GM19397 (cell line): Measurements from ENCODE around the gene ZDHHC21.

Experiments
- ATAC-seq: cut with Tn5 transposase; IDR thresholded peaks from one replicate; pipeline ENCODE4 v1.9.1; 2021; ENCODE audit warnings: mild to moderate bottlenecking, moderate library complexity; ENCODE audit not compliant: unreplicated experiment

Gene ZDHHC21, protein sequence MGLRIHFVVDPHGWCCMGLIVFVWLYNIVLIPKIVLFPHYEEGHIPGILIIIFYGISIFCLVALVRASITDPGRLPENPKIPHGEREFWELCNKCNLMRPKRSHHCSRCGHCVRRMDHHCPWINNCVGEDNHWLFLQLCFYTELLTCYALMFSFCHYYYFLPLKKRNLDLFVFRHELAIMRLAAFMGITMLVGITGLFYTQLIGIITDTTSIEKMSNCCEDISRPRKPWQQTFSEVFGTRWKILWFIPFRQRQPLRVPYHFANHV

DNA sequence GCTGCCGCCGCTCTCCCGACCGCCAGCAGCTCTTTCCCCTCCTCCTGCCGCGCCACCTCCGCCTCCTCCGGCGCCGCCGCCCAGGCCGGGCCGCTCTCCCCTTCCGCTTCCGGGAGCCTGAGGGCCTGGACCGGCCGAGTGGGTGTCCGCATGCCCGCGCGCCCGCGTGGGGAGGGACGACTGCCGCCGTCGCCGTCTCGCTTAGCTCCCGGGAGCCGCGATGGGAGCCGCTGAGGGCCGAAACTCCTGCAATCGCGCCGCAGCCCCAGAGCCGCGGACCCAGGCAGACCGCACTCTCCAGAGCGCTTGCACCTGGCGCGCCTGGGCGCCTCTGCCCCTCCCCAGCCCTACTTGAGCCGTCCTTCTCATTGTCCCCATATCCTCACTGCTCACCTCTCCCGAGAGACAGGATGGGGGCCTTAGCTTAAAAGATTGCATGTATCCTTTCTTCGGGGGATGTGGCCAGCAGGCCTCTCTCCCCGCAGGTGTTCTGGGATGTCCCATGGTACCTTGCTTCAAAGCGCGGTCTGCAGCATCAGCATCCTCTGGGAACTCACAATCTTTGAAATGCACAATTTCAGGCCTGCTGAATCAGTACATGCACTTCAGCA, at the start of gene ZDHHC21:
Gene ZDHHC21, minus strand, starts transcription at position 182 of the 611 bp plus-strand sequence. CDS start 19,092 bp downstream, outside the sequence.
- peak; percentile 90 for ATAC-seq

DNA sequence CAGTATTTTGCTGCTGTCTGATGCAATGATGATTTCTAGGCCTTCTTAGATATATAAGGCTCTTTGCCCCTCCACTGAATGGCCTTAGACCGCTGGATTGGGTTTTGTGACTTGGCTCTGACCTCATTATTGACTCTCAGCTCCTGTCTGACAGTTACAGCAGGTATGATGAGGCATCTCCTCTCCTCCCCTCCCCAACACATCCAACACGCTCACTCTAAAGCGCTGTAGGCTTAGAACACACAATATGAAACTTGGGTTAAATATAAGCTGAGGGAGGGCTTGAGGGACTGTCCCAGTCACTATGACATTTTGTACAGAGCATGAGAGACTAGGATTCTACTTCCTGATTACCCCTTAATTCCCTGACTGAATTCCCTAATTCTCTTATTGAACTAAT, 48.1 kb upstream of the ZDHHC21 start:
- peak; percentile 68 for ATAC-seq

DNA sequence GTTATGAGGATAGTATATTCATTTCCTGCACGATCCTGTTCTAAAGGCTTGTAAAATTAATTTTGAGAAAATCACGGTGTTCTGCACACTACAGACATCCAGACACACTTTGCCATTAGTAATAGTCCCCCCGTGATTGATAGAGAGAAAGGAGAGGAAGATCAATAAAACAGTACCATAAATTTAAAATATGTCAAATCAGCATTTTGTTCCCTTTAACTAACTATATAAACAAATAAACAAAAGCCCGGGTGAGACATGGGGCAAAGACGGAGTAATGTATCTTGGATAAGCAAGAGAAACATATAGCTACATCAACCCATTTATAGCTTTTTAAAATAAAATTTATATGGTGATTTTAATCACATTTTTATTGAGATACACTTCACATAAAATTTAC, 39.9 kb upstream of the ZDHHC21 start:
- no peak for ATAC-seq

DNA sequence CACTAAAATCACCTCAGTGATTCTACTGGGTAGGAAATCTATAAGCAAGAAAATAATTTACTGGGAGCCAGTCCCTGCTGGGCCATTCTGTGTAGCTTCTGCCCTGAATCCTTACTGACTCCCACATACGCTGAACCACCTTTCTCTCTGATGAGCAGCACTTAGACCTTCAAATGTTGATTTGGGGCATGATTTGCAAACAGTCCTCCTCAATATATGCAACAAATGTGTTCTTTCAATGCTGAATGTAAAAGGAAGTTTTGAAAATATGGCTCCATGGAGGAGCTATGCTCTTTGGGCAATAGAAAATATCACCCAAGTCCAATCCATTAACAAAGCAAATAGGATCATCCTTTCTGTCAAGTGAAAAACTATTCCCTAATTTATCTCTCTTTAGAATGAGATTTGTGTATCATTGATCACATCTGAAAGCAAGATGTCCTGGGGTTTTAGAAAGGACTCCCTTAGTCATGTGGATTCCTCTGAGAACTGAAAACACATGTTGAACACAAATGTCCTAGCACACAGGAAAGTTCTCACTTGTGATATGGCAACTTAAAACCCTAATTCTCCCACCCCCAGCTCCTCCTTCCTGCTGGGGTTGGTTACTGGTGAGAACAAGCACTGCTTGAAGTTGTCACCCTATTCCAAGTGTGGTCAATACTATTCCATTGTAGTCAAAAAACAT, 38.2 kb upstream of the ZDHHC21 start:
- no peak for ATAC-seq

DNA sequence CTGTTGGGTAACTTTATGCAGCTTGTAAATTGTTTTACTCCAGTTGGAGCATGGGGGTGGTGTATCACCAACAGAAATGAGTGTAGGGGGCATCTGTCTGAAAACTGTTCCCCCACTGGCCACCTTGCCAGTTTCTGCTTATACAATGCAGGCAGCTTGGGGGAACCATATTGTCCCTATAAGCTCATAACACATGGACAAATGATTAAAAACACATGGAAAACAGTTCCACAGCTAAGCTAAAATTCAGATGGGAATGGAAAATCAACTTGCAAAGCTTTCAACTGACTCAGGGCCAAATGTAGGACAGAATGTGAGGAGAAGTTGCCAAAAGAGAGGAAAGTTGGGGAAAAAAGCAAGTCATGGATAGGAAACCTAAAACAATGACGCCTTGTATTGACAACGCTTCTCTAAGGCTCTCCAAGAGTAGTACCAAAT, 37.2 kb upstream of the ZDHHC21 start:
- ATAC-seq = no peak

DNA sequence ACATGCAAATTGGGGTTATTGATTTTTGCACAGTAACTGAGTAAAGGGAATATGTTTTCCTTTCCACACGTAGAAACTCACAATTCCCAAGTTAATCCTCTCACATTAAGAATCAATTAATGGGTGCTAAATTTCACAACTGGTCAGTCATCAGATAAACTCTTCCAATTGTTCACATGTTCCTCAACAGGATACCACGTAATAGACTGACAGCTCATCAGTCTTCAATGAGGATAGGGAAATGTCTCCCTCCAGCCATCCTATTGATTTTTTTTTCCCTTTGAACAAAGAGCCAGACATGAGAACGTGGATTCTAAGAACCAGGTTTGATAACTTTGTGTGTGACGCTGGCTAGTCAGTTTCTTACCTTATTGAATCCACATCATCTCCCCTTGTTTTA, 30.1 kb upstream of the ZDHHC21 start:
- no peak for ATAC-seq

DNA sequence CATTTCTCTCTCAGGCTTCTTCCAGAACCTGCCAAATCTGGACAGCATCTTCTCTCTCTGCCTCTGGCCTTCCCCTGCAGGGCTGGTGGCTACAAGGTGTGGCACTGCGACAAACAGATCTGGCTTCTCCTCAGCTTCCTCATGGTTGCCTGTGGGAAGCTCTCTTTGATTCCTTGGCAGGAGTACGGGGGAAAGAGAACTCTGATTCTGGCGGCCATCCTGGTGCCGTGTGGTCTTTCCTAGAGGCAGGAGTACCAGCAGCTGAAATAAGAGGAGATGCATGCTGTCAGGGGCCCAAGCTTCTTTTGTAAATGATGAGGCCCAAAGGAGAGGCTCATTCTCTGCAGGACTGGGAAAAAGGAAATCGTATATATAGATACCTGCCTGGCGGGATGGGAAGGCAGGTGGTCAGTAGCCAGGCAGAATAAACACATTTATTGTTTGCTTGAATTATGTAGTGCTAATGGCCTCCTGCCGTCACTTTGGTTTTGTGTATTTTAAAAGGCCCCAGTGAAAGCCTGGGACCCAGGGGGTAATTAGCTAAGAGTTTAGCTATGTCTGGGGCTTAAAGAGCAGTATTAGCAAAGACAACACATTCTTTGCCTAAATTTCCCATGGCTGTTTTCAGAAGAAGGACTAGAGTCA, 29.3 kb upstream of the ZDHHC21 start, which contains the start of gene CER1:
Gene CER1, minus strand, starts transcription at position 343 of the 645 bp plus-strand sequence. Its CDS starts 61 bp downstream, at position 282.
- no peak for ATAC-seq

DNA sequence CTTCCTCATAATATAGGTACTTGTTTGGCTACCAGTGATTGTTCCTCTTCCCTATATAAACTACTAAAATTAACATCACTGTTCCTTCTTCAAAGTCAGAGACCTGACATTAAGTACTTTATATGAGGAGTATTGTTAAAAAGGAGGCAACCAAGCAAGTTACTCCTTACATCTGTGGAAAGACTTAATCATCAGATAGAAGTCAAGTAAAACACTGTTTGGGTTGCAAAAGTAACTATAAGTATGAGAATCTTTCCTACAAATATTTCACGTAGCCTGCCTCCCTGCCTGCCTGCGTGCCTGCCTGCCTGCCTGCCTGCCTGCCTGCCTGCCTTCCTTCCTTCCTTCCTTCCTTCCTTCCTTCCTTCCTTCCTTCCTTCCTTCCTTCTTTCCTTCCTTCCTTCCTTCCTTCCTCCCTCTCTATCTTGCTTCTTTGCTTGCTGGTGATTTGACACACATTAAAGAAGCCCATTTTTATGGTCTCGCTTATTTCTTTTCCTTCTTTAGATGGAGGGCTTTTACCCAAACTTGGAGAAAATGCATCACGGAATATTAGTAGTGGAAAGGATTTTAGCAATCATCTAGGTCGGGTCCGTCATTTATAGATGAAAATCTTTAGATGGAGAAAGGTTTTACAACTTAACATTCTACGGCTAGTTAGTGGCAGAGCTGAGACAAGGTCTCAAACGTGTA, 26.1 kb upstream of the ZDHHC21 start:
- ATAC-seq = no peak

DNA sequence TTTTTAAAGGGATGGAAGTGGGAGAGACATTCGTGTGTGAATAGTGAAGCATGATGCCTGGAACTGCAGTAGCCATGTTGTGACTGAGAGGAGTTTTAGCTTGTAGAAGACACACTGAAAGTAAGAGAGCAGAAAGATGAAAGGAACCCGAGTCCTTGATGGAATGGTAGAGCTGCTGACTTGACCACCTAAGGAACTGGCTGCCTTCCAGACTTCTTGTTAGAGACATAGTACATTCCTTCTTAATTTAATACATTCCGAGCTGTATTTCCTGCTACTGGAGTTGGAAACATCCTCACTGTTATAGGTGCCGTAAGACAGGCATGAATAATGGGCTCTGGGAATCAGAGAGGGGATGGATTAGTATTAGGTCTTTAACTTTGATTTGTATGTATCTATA, 21.9 kb upstream of the ZDHHC21 start:
- no peak for ATAC-seq

DNA sequence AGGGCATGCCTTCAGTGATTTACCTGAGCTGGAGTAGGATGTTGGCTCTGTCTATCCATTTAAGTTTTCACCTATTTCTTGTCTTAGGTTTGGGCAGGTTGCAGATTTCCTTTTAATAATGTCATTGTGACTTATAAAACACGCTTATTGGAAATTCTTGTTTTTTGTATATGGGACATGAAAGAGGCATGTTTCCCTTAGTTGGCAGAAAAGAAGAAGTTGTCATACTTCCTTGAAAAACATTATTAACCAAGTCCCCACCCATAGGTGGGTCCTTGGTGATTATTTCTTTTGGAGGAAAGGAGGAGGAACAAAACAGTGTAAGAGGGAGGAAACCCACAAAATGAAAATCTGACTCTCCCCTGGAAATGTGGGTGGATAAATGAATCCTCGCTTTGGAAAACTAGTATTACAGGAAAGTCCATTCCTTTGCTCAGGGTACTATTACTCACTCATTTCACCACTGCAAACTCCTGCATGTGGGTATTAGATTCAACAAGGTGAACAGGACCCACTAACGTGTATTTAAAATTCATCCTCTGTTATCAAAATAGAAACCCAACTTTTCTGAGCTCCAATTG, 20.0 kb upstream of the ZDHHC21 start:
- ATAC-seq = no peak

DNA sequence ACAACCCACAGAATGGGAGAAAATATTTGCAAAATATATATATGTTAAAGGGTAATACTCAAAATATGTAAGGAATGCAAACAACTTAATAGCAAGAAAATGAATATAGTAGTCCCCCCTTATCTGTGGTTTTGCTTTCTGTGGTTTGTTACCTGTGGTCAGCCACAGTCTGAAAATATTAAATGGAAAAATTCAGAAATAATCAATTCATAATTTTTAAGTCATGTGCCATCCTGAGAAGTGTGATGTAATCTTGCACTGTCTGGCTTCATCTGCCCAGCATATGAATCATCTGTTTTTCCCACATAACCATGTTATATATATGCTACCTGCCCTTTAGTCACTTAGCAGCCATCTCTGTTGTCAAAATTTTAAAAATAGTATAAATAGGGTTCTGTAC, 17.6 kb upstream of the ZDHHC21 start:
- no peak for ATAC-seq

DNA sequence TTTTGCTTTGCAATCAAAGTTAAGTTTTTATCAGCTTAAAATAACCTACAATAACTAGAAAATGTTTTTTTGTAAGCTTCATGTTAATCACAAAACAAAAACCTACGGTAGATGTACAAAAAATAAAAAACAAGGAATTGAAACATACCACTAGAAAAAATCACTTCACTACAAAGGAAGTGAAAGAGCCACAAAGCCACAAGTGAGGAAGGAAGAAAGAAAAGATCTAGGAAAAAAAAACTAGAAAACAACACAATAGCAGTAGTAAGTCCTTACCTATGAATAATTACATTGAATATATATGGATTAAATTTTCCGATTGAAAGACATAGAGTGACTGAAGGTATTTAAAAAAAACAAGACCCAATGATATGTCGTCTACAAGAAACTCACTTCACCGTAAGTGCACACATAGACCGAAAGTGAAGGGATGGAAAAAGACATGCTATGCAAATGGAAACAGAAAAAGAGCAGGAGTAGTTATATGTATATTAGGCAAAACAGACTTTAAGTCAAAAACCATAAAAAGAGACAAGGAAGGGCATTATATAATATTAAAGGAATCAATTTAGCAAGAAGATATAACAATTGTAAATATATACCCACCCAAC, 13.4 kb upstream of the ZDHHC21 start:
- ATAC-seq = no peak

DNA sequence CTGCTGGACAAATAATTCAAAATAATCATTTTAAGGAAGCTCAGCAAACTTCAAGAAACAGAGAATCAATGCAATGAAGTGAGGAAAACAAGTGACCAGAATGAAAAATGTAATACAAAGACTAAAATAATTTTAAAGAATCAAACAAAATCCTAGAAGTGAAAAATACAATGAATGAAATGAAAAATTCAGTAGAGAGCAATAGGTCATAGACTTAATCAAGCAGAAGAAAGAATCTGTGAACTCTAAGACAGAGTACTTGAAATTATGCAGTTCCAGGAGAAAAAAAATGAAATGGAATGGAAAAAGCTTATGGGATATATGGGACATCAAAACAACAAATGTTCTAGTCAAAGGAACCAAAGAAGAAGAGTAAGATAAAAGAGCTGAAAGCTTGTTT, 11.8 kb upstream of the ZDHHC21 start:
- ATAC-seq = no peak

DNA sequence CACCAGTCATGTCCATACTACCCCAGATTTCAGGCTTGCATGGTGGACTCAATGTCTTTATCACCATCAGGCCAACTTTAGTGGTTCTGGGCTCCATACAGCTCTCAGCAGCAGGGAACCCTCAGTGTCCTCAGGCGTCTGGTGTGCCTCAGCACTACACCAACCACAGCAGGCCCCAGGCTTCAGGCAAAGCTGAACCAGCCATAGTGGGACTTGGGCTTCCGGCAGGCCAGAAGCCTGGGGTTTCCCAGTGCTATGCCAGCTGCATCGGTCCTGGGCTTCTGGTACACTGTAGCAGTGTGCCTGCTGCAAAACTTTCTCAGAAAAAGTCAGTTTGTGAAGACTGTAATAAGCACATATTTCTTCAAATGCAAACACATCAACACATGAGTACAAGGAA, 11.0 kb upstream of the ZDHHC21 start:
- no peak for ATAC-seq

DNA sequence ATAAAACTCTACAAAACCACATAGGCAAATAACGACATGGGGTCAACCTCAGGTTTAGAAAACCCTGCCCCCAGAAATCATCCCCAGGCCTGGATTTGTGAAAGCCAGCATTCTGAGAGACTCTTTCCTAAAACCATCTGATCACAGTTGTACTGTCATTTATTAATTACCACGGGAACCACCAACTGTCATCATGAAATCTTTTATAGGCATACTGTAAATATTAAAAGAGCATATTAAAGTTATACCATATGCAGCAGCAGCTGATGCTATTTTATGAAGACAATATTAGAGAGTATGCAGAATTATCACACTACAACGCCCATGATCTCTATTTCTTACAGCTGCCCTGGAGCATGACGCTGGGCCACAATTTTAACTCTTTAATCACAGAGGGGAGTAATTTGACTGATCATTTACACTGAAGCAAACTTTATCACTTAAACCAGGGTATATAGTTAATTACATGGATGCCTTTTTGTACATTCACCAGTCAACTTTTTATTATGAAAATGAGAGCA, 9.0 kb upstream of the ZDHHC21 start:
- no peak for ATAC-seq

DNA sequence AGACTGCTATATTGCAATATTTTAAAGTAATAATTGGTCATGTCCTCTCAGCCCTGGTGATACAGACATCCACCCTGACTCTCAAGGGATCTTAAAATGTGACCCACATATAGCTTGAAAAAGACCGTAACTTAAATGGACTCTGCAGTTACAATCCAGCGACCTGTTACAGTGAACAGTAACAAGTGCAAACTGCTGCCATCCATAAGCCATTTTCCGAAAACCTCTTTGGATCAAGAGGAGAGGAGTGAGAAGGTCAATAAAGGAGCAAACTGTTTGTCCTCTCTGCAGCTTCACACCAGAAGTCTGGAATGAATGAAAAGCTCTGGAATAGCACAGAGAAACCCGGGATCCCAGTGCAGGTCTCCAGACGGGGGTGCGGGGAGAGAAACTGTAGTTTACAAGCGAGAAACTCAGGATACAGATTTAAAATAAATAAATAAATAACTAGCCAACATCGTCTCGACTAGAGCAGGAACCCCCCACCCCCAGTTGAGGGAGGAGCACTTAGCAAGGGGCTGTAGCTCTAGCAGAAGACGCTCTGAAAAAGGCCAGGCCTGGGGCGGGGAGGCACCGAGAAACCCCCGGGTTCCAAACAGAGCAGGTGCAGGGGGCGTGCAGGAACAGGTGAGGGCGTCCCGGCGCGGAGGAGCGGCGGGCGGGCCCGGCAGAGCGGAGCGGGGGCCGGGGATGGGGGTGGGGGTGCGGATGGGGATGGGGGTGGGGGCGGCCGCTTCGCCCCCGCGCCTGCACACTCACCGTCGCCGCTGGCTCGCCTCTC, 572 bp downstream of the ZDHHC21 start:
- peak; percentile 39 for ATAC-seq

DNA sequence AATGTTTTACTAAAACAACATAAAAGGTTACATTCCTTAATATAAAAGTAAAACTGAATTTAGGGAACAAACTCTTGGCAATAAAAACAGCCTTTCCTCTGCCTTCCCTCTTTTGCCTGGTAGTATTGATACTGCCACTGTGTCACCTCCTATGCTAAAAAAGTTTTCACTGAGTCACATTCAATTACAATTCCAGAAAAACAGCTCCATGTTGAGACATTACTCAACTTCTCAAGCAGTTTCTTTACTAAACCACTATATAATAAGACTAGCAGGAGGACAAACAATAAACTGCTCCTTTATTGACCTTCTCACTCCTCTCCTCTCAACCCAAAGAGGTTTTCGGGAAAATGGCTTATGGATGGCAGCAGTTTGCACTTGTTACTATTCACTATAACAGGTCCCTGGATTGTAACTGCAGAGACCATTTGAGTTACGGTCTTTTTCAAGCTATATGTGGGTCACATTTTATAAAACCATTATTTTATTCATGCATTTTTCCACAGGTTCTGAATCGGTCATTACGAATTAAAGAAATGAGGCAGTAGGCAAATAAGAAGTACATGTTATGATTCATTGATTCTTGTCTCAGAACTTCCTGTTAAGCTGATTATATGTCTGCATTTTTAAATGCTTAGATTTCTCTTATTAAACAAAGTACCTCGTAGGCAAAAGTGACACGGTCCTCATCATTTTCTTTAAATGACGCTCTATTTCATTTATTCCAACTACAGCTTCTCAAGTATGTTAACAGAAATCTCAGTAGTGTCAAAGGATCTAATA, 2.1 kb downstream of the ZDHHC21 start:
- ATAC-seq = no peak

DNA sequence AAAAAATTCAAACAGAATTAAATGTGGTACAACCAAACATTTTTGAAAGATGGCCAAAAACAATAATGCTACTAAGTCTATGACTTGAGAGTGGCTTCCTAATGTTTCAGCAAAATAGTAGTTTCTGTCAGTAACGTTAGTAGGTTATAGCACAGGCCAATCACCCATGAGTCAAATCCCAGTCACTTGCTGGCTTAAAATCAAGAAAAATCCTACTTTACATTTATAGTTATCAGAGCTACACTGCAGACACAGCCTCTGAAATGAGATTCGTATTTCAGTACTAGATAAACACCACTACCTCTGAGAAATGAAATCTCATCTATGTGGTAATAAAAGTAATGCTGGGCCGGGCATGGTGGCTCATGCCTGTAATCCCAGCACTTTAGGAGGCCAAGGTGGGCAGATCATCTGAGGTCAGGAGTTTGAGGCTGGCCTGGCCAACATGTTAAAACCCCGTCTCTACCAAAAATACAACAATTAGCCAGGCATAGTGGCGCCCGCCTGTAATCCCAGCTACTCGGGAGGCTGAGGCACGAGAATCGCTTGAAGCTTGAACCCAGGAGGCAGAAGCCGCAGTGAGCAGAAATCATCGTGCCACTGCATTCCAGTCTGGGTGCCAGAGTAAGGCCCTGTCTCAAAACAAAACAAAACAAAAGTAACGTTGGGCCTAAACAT, 6.1 kb downstream of the ZDHHC21 start:
- no peak for ATAC-seq
